Right hindlimb (tissue), 1 donor: ENCODE results near the gene PSMD5.
"Not testable (repeated sequence)": the region's sequence is repeated elsewhere in the genome, so short reads cannot be mapped to it uniquely, and the experiment has no call there.

Experiments used
- DNase-seq: peaks from one replicate; pipeline ENCODE4 v3.0.0-alpha.2; 2018

The PSMD5 gene

GRCh38 chr9:120854596-120855327, 12.0 kb upstream of the PSMD5 start:
- no peak for DNase-seq

- DNase-seq = no peak
Measured at GRCh38 chr9:120853198-120853597, 10.5 kb upstream of the PSMD5 start.

GRCh38 chr9:120852240-120853010, 9.7 kb upstream of the PSMD5 start:
- no peak for DNase-seq

DNA sequence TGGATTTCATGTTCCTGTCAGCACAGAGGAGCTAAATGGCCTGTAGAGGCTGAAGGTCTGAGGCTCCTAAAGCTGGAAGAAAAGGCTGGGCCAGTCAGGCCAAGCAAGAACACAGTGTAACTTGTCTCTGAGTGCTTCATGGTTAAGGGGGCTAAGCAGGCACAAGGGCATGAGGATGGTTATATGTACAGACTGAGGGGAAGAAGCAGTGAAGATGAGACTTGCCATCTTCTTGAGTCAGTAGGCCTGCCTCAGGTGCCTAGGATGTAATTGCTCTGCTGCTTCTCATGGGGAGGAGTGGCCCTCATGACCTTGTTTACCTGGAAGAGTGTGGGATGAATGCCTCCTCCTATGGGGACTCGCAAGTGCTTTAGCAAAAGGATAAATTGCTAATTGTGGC, 8.7 kb upstream of the PSMD5 start:
- DNase-seq = no peak

- DNase-seq = no peak
Measured at GRCh38 chr9:120850315-120850714, 7.6 kb upstream of the PSMD5 start.

DNA sequence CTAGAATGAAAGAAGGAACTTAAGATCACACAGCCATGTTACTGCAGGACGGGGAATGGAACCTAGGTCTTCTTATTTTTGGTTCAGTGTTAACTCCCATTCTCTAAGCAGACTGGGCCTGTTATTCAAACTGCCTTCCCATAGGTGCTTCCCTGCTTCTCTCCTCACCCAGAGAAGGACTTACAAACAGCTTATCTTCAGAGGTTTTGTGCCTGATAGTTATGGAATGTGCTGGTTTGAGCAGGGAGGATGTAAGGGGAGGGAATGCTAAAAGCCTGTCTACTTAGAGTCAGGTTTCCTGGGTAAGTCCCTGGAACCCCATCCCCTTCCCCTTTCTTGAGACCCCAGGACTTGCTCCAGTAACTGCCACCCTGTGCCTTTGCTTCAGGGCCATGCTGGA, 4.2 kb upstream of the PSMD5 start:
- no peak for DNase-seq

- no peak for DNase-seq
Measured at GRCh38 chr9:120846251-120846889, 3.6 kb upstream of the PSMD5 start.

DNA sequence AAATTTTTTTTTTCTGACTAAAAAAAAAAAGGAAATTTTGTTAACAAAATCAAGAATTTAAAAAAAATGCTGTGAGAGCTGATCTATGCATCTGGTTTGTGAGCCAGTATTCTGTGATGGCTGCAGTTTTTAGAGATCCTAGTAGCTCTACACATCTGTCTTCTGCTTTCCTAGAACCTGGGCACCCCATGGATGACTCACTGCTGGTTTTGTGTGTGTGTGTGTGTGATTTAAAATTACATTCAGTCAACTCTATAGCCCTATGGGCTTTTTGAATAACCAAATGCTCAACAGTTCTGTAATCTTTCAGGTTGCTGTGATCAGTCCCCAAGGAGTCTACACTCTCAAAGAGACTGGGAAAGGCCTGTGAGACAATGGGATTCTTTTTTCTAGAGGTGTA, 2.5 kb upstream of the PSMD5 start:
- DNase-seq = no peak

- no peak for DNase-seq
Measured at GRCh38 chr9:120841930-120842684, 615 bp downstream of the PSMD5 start.

DNA sequence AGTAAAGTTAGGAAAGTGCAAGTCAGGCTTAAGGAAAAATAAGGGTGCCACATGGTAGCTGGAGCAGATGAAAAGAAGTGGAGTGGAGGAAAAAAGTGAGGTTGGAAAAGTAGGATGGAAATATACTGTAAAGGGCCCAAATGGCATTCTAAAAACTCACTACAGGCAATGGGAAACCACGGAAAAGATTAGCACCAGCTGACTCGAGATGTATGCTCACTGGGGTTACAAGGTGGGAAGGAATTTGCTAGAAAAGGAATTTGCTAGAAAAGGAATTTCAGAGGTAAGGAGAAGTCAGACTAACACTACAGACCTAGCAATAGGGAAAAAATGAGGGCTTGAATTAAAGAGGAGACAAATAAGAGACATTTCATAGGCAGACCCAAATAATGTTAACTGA, 3.6 kb downstream of the PSMD5 start:
- DNase-seq = no peak

DNA sequence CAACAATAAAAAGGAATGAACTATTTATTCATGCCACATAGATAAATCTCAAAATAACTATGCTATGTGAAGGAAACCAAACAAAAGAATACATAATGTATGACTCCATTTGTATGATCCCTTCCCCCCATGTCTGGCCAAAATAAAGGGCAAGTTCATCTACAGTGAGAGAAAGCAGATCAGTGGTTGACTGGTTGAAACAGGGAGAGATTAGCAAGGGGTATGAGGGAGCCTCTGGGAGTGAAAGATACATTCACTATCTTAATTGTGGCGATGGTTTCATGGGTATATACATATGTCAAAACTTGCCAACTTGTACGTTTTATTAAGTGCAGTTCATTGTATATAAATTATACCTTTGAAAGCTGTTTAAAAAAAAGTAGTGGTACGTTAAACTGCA, 4.8 kb downstream of the PSMD5 start:
- DNase-seq = no peak

DNA sequence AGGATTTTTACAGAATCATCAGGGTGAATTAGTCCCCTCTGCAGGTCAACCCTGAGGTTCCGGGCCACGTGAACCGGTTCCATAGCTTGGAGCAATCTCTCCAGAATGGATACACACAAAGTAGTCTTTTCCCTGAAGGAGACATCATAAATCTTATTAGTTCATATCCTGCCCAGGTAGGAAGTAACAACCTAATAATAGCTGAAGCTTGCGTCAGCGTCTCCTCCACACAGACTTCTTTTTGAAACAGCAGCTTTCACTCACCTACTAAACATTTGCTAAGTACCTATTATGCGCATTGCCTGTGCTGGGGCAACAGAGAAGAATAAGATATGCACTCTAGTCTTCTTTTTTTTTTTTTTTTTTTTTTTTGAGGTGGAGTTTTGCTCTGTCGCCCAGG, 9.4 kb downstream of the PSMD5 start:
- DNase-seq = no peak

DNA sequence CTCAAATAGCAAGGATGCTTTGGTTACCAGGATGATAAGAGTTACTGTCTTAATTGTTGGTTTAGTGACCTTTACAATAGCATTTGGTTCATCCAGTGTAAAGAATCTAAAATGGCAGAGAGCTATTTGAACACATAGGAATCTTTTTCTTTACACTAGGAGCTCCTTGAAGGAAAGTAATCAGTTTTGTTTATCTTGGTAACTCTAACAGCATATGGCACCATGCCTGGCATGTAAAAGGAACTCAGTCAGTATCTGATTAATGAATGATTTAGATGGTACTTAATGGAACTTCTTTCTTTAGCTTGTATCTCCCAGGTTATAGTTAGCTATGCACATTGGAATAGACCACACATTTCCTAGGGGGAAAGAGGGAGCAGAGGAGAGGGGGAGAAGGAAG, 9.9 kb downstream of the PSMD5 start:
- no peak for DNase-seq

GRCh38 chr9:120830865-120831264, 11.9 kb downstream of the PSMD5 start:
- DNase-seq = no peak

DNA sequence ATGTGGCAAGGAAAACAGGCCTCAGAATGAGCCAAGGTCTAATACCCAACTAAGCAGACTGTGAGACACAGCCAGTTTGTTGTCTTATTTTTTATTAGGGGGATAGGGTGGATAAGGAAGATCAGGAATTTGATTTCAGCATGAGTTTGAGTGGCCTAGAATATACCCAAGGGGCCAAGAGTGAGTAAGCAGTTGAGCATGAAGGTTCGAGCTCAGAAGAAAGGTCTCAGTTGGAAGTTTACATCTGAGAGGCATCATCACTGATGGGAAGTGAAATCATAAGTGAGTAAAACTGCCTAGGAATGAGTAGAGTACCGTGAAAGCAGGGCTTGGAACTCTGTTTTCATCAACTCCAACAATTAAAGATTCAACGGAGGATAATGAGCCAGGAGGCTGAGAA, 12.6 kb downstream of the PSMD5 start:
- DNase-seq = no peak

- no peak for DNase-seq
Measured at GRCh38 chr9:120829650-120830049, 13.1 kb downstream of the PSMD5 start.

DNA sequence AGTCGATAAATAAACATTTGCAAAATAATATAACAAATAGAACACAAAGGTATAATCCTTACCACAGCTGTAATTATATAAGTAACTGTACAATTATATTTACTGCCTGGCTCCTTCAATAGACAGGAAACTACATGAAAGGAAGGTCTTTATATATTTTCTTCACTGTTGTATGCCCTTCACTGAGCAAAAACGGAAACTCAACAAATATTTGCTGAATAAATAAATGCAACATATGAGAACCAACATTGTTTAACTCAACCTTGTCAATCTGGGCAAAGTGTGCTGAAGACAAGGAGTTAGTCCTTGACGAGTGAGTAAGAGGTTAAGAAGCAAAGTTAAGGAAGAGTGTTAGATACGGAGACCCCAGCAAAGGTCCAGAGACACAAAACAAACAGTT, 22.6 kb downstream of the PSMD5 start:
- no peak for DNase-seq

DNA sequence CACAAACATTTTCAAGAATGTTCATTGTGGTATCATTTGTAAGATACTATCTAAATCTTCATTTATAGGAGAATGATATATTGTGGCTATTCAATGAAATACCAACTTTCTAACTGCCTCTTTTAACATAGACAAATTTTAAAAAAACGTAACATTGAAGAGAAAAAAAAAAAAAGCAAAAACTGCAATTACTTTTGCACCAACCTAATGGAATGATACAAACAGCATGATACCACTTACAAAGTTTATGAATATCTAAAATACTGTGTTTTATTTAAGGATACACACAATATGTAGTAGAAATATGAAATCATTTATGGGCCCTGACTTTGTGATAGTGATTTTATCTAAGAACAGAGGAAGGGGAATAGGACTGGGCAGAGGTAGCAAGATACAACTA, 24.1 kb downstream of the PSMD5 start:
- no peak for DNase-seq

GRCh38 chr9:120815075-120815474, 27.6 kb downstream of the PSMD5 start:
- no peak for DNase-seq

GRCh38 chr9:120808931-120809330, 33.8 kb downstream of the PSMD5 start:
- DNase-seq = no peak

- no peak for DNase-seq
Measured at GRCh38 chr9:120807607-120808379, 34.9 kb downstream of the PSMD5 start.

DNA sequence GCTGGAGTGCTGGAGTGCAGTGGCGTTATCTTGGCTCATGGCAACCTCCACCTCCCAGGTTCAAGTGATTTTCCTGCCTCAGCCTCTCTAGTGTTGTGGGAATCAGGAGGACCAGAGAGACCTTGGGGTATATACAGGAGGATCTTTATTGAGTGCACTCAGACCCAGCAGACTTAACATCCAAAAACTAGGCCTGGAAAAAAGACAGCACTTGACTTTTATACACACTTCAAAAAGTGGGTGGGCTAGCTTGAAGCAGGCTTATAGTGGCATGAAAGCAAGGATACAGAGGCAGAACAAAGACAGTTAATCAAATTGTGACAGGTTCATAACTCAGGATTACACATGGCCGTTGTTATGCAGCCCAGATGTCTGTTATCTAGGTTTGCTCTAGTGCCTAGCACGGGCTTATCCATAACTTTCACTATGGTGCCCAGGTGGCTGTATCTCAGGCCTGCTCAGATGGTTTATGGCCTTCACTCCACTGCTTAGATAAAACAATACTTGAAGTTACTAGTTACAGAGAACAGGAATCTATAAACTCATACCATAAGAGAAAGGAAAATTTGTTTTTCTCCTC, 37.8 kb downstream of the PSMD5 start:
- DNase-seq = not testable (repeated sequence)
